ENCODE results near the gene SEC14L1. TPM values are rescaled to one million over a fixed set of nuclear protein-coding genes. Genes with fewer than 3 reads are reported as not detected.

Gene SEC14L1
- total RNA-seq, 1 experiment from 2014 or later, result 58.6 TPM

DNA sequence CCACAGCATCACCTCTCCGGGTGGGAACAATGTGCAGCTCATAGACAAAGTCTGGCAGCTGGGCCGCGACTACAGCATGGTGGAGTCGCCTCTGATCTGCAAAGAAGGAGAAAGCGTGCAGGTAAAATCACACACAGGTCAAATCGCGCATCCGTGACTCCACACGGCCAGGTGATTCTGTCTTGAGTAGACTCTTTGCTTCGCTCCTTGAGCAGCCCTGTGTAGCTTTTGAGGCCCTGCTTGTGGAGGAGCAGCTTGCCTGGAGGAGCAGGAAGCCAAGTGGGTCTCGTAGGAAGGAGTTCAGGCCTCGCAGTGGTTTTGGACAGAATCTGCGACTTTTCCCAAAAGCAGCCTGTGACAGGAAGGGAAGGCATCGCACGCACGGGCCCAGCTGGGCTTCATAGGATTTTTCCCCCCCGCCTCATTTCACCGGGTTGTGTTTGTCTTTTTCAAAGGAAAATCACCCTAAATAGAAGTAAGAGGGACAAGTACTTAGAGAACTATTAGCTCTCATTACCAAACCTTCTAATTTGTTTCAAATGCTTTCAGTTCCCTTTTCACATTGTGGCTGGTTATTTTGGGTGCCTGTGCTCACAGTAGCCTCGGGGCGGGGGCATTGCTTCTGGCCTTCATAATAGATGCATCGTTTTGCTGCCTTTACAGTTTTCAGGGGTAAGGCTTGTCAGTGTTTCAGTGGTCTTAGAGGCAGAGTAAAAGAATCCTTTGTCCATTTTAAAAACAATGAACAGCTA is 71.5 kb downstream of the SEC14L1 start:
- no peak overlapping the region for H2AFZ ChIP-seq (ENCODE audit: low read length)
- no peak overlapping the region for H3T11ph ChIP-seq (ENCODE audit: low read length)
- Mint-ChIP-seq H3K27ac (0 out of 7 replicates have a peak overlapping the region, but pooled peaks of 1 of the 3 experiments have one; percentile 47), H3K27me3 (ENCODE audit: low read depth) (no peaks in the 10 kb centered on the region), H3K9me3 (no peaks in the 10 kb centered on the region), H3K36me3 (ENCODE audit: insufficient read depth in 1 of 3, low read depth in 3 of 3) (peaks cover 12 to 70% (median 57%) of the 10 kb centered on the region in 3 experiments), H3K4me1 (peaks cover 2 to 7% of the 10 kb centered on the region in 2 experiments; a peak in 3 of 4 replicates), H3K4me3 (no peak overlapping the region; a peak in 1 of 5 replicates)
- no peaks in the 10 kb centered on the region for H3K79me1 ChIP-seq (ENCODE audit: insufficient read depth, low read depth, low read length, poor library complexity, severe bottlenecking)
- no peaks in the 10 kb centered on the region for H3K79me2 ChIP-seq (ENCODE audit: insufficient read depth, low read length)
- H4K20me1 ChIP-seq (ENCODE audit: control insufficient read depth, insufficient read depth, insufficient read length), result no peaks in the 10 kb centered on the region
- H2BK20ac ChIP-seq (ENCODE audit: low read depth, low read length, poor library complexity, severe bottlenecking), result no peak overlapping the region
- H3K27me3 ChIP-seq (ENCODE audit: insufficient read depth, low read length), result no peaks in the 10 kb centered on the region
- no peaks in the 10 kb centered on the region for H3K23me2 ChIP-seq (ENCODE audit: insufficient read length, low read depth, low read length, poor library complexity, severe bottlenecking)
- no peak overlapping the region for H3K18ac ChIP-seq (ENCODE audit: insufficient read length, low read depth, low read length)
- H3K14ac ChIP-seq (ENCODE audit: insufficient read depth, low read length), result no peak overlapping the region
- no peaks in the 10 kb centered on the region for H3K9me3 ChIP-seq (ENCODE audit: control insufficient read depth, low read depth, low read length)
- H2BK5ac ChIP-seq (ENCODE audit: insufficient read length, low read length), result no peak overlapping the region
- H2BK120ac ChIP-seq (ENCODE audit: low read depth, low read length, poor library complexity, severe bottlenecking), result no peak overlapping the region
- no peak overlapping the region for H3K27ac ChIP-seq (ENCODE audit: insufficient read length, low read depth, low read length)
- no peak overlapping the region for H3K56ac ChIP-seq (ENCODE audit: insufficient read length, low read depth, low read length)
- H4K5ac ChIP-seq (ENCODE audit: insufficient read length, low read depth, low read length), result no peak overlapping the region
- no peak overlapping the region for H2BK15ac ChIP-seq (ENCODE audit: low read depth, low read length)
- H4K91ac ChIP-seq (ENCODE audit: insufficient read length, low read depth, low read length), result no peak overlapping the region
- no peak overlapping the region for H3K9ac ChIP-seq (ENCODE audit: extremely low read depth, insufficient read length, low read length)
- no peak overlapping the region for H2AK5ac ChIP-seq (ENCODE audit: insufficient read length, low read length)
- no peak overlapping the region for H3K4me2 ChIP-seq (ENCODE audit: insufficient read depth, insufficient read length, low read length)
- WGBS (ENCODE audit: extremely low coverage, insufficient read length, low lambda C conversion rate), result no CpG with 5 or more reads among the region's 21 CpGs
- DNase-seq, result no peak
- H4K8ac ChIP-seq (replicated peaks; ENCODE audit: insufficient read length, low read depth, low read length), result no peak overlapping the region
- H3K23ac ChIP-seq (ENCODE audit: insufficient read length, low read depth, low read length), result no peak overlapping the region
- no peaks in the 10 kb centered on the region for H3K4me1 ChIP-seq (ENCODE audit: insufficient read depth, low read length)
- H3K4ac ChIP-seq (ENCODE audit: low read depth, low read length), result no peak overlapping the region
- H2BK12ac ChIP-seq (ENCODE audit: insufficient read length, low read depth, low read length), result no peak overlapping the region
- TF ChIP-seq, protein P1, sequence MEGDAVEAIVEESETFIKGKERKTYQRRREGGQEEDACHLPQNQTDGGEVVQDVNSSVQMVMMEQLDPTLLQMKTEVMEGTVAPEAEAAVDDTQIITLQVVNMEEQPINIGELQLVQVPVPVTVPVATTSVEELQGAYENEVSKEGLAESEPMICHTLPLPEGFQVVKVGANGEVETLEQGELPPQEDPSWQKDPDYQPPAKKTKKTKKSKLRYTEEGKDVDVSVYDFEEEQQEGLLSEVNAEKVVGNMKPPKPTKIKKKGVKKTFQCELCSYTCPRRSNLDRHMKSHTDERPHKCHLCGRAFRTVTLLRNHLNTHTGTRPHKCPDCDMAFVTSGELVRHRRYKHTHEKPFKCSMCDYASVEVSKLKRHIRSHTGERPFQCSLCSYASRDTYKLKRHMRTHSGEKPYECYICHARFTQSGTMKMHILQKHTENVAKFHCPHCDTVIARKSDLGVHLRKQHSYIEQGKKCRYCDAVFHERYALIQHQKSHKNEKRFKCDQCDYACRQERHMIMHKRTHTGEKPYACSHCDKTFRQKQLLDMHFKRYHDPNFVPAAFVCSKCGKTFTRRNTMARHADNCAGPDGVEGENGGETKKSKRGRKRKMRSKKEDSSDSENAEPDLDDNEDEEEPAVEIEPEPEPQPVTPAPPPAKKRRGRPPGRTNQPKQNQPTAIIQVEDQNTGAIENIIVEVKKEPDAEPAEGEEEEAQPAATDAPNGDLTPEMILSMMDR (conservative IDR thresholded peaks at IDR 0.05), result no peak
